ENCODE data around the gene NUDT4. TPM values are rescaled to one million over a fixed set of nuclear protein-coding genes. Genes with fewer than 3 reads are reported as not detected.

The NUDT4 gene
- total and polyA plus RNA-seq, 2 experiments from 2014 or later = 330 to 386 TPM

GRCh38 chr12:93368766-93369165, 9.0 kb upstream of the NUDT4 start:
- H3K36me3 ChIP-seq = no peaks in the 10 kb centered on the region
- no peaks in the 10 kb centered on the region for H3K27me3 ChIP-seq
- no peak overlapping the region for H3K4me3 ChIP-seq
- H3K27ac ChIP-seq = no peak overlapping the region
- H3K4me1 ChIP-seq (ENCODE audit: low read depth) = peaks cover 2% of the 10 kb centered on the region
- no peak for DNase-seq (ENCODE audit: low read depth in 1 of 2, low spot score in 1 of 2)
- TF ChIP-seq CTCF (IDR thresholded peaks at IDR 0.05; ENCODE audit: low read depth, low read length) = no peak
- no peaks in the 10 kb centered on the region for H3K9me3 ChIP-seq (ENCODE audit: low read depth)

DNA sequence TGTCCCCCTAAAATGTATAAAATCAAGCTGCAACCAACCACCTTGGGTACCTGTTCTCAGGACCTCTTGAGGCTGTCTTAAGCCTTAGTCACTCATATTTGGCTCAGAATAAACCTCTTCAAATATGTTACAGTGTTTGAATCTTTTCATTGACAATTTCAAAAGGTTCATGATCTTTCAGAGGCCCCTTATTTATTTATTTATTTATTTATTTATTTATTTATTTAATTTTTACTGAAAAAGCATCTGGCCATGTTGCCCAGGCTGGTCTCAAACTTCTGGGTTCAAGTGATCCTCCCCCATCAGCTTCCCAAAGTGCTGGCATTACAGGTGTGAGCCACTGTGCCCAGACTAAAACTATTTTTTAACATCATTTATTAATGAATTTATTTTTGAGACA, 8.2 kb upstream of the NUDT4 start:
- no peak for DNase-seq (ENCODE audit: low read depth in 1 of 2, low spot score in 1 of 2)
- Histone ChIP-seq H3K36me3 (no peaks in the 10 kb centered on the region), H3K9me3 (ENCODE audit: low read depth) (no peaks in the 10 kb centered on the region), H3K4me1 (ENCODE audit: low read depth) (peaks cover 8% of the 10 kb centered on the region), H3K27me3 (no peaks in the 10 kb centered on the region), H3K4me3 (no peak overlapping the region), H3K27ac (no peak overlapping the region)
- no peak for TF ChIP-seq CTCF (IDR thresholded peaks at IDR 0.05; ENCODE audit: low read depth, low read length)

GRCh38 chr12:93370947-93371346, 6.8 kb upstream of the NUDT4 start:
- no peak for TF ChIP-seq CTCF (IDR thresholded peaks at IDR 0.05; ENCODE audit: low read depth, low read length)

DNA sequence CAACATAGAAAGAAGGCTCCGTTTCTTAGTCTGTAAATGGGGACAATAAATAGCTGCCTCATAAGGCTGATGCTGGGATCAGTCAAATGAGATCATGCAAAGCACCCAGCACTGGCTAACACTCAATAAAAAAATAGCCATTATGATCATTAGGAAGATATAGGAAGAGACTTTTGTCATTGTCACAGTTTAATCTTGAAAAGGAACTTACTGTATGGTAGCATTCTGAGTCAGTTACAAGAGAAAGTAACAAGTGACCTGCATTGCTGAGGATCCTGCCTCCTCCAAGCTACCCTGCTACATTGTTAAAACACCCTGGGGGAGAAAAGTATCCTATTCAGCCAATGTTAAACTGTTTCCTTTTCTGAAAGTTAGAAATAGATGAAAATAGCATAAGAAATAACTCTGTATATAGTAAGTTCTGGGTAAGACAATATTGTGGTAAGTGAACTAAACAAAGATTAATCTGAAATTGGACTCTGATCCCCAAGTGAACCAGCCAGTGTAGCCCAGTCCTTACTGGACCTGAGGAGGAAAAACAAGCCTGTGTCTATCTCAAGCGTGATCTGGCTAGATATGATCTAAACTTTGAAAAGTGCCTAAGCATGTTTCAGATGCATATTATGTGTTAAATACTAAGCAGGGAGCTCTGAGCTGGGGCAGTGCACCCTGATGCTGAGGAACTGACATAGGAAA, 3.6 kb upstream of the NUDT4 start:
- Histone ChIP-seq H3K4me3 (peak overlapping the region; percentile 4), H3K27ac (no peak overlapping the region), H3K27me3 (no peaks in the 10 kb centered on the region), H3K4me1 (ENCODE audit: low read depth) (peaks cover 13% of the 10 kb centered on the region), H3K36me3 (no peaks in the 10 kb centered on the region), H3K9me3 (ENCODE audit: low read depth) (no peaks in the 10 kb centered on the region)
- no peak for TF ChIP-seq CTCF (IDR thresholded peaks at IDR 0.05; ENCODE audit: low read depth, low read length)
- no peak for DNase-seq (ENCODE audit: low read depth in 1 of 2, low spot score in 1 of 2)

More at GRCh38 chr12:93370947-93371346, 6.8 kb upstream of the NUDT4 start:
- Histone ChIP-seq H3K36me3 (no peaks in the 10 kb centered on the region), H3K27me3 (no peaks in the 10 kb centered on the region), H3K4me3 (no peak overlapping the region), H3K9me3 (ENCODE audit: low read depth) (no peaks in the 10 kb centered on the region), H3K27ac (no peak overlapping the region), H3K4me1 (ENCODE audit: low read depth) (peaks cover 13% of the 10 kb centered on the region)
- DNase-seq (ENCODE audit: low read depth in 1 of 2, low spot score in 1 of 2) = no peak

DNA sequence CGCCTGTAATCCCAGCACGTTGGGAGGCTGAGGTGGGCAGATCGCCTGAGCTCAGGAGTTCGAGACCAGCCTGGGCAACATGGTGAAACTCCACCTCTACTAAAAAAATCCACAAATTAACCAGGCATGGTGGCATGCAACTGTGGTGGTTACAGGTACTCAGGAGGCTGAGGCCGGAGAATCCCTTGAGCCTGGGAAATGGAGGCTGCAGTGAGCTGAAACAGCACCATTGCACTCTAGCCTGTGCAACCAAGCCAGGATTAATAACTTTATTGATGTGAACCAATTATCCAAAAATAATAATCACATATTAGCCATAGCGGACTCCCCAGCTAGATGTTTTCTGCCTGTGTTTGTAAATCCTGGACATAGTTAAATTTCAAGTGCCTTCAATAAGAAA, 1.8 kb upstream of the NUDT4 start:
- no peaks in the 10 kb centered on the region for H3K36me3 ChIP-seq
- H3K9me3 ChIP-seq (ENCODE audit: low read depth) = no peaks in the 10 kb centered on the region
- peaks cover 13% of the 10 kb centered on the region for H3K4me1 ChIP-seq (ENCODE audit: low read depth)
- H3K27ac ChIP-seq = peak overlapping the region; percentile 85
- no peak for TF ChIP-seq CTCF (IDR thresholded peaks at IDR 0.05; ENCODE audit: low read depth, low read length)
- no peaks in the 10 kb centered on the region for H3K27me3 ChIP-seq
- DNase-seq (ENCODE audit: low read depth in 1 of 2, low spot score in 1 of 2) = no peak
- H3K4me3 ChIP-seq = peak overlapping the region; percentile 86

Measured in cardiac muscle cell (in vitro differentiated cells and primary cell).